ENCODE measurements around the gene REXO5. TPM values are rescaled to one million over a fixed set of nuclear protein-coding genes. Genes with fewer than 3 reads are reported as not detected.

The REXO5 gene
- total and polyA plus RNA-seq, 2 of the 13 experiments (the other 11 are each of a cell fraction or from before 2014, with no cell fraction given) = 5.9 to 13.1 TPM

- Histone ChIP-seq H3K36me3 (replicated peaks in 1 of 2; ENCODE audit: control insufficient read depth in 1 of 2, insufficient read depth in 2 of 2, low read length in 2 of 2) (peaks cover 13 to 43% of the 10 kb centered on the region in 2 experiments), H3K27me3 (ENCODE audit: control insufficient read depth in 1 of 2, insufficient read depth in 2 of 2, low read length in 2 of 2) (no peaks in the 10 kb centered on the region), H3K9ac (ENCODE audit: insufficient read depth, low read depth, low read length) (no peak overlapping the region), H3K4me2 (ENCODE audit: low read depth, low read length) (no peak overlapping the region), H3K27ac (ENCODE audit: extremely low read length, insufficient read depth, low read length) (no peak overlapping the region), H3K9me3 (ENCODE audit: low read length) (no peaks in the 10 kb centered on the region), H4K20me1 (ENCODE audit: insufficient read depth, low read length) (no peaks in the 10 kb centered on the region), H3K79me2 (ENCODE audit: insufficient read depth, low read length) (no peaks in the 10 kb centered on the region), H3K4me1 (ENCODE audit: insufficient read depth, low read length) (no peaks in the 10 kb centered on the region), H2AFZ (ENCODE audit: low read length) (no peak overlapping the region), H3K4me3 (replicated peaks in 1 of 3; ENCODE audit: insufficient read depth in 1 of 3, low read depth in 2 of 3, low read length in 3 of 3) (no peak overlapping the region)
- WGBS (ENCODE audit: low lambda C conversion rate) = 96% methylated on average over 3 of the region's 3 CpGs
- DNase-seq (ENCODE audit: low spot score) (no peak), FAIRE-seq (no peak), ATAC-seq (no peak)
- ChIA-PET CTCF (ENCODE audit: low intra/inter-chr PET ratio, low total read pairs) (no interaction called here), POLR2A (no interaction called here)
- BruUV-seq (replicated peaks) = no TSS peak
- intact Hi-C loops (cut with micrococcal nuclease; ENCODE audit: unreplicated experiment) = no loop called here
- no peak for TF ChIP-seq HOXA5 (CRISPR knock-in tag; IDR thresholded peaks at IDR 0.05)
- TF ChIP-seq ZNF431 (CRISPR knock-in tag; IDR thresholded peaks at IDR 0.05; ENCODE audit: borderline replicate concordance, low read depth) = no peak
- no peak for TF ChIP-seq ATF4 (CRISPR knock-in tag; IDR thresholded peaks at IDR 0.05)
- TF ChIP-seq TCF7L2 (IDR thresholded peaks at IDR 0.05; ENCODE audit: low read depth, low read length) = no peak
- no peak for TF ChIP-seq ATF7 (IDR thresholded peaks at IDR 0.05)
- no peak for TF ChIP-seq ATF7 (CRISPR knock-in tag; IDR thresholded peaks at IDR 0.05)
- TF ChIP-seq ZNF317 (CRISPR knock-in tag; IDR thresholded peaks at IDR 0.05) = no peak
- TF ChIP-seq ZBED4 (CRISPR knock-in tag; IDR thresholded peaks at IDR 0.05; ENCODE audit: borderline replicate concordance) = no peak
- no peak for TF ChIP-seq CEBPG (CRISPR knock-in tag; IDR thresholded peaks at IDR 0.05)
- no peak for TF ChIP-seq SIX4 (CRISPR knock-in tag; IDR thresholded peaks at IDR 0.05)
- no peak for TF ChIP-seq CERS6 (CRISPR knock-in tag; IDR thresholded peaks at IDR 0.05)
- no peak for TF ChIP-seq ZNF124 (CRISPR knock-in tag; IDR thresholded peaks at IDR 0.05)
- no peak for TF ChIP-seq ZNF672 (CRISPR knock-in tag; IDR thresholded peaks at IDR 0.05)
- TF ChIP-seq CCDC6 (CRISPR knock-in tag; IDR thresholded peaks at IDR 0.05) = no peak
- in situ Hi-C loops (cut with HindIII; ENCODE audit: extremely low pct_ligation_motif_present, low pct_unique_long_range_greater_than_20kb) = no loop called here
These were observed 38.3 kb downstream of the REXO5 start for GRCh38 chr16:20844588-20844987.

Data from HepG2 (cell line).